Measurements from ENCODE around the gene CD28. TPM values are rescaled to one million over a fixed set of nuclear protein-coding genes. Genes with fewer than 3 reads are reported as not detected.

The CD28 gene
- total RNA-seq, 3 donors from 2014 or later (not counting 1 experiment from before 2014, with no cell fraction given), result 0.54 to 3.5 (median 3.3) TPM

DNA sequence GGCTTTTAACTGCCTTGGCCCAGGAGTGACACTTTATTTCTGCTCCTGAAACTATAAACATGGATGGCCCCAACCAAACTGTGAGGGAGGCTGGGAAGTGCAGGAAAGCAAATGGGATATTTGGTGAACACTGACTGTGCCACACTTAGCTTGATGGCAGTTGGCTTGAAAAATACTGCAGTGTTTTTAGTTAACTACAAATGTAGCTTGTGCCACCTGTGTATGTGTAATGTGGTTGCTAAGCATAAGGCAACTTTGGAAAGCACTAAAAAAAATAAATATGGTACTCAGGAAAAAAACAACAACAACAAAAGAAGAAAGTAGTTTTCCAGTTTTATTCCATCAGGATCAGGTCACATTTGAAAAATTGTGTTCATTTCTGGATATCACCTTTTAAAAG is 73.8 kb downstream of the CD28 start:
- TF ChIP-seq, protein P1, sequence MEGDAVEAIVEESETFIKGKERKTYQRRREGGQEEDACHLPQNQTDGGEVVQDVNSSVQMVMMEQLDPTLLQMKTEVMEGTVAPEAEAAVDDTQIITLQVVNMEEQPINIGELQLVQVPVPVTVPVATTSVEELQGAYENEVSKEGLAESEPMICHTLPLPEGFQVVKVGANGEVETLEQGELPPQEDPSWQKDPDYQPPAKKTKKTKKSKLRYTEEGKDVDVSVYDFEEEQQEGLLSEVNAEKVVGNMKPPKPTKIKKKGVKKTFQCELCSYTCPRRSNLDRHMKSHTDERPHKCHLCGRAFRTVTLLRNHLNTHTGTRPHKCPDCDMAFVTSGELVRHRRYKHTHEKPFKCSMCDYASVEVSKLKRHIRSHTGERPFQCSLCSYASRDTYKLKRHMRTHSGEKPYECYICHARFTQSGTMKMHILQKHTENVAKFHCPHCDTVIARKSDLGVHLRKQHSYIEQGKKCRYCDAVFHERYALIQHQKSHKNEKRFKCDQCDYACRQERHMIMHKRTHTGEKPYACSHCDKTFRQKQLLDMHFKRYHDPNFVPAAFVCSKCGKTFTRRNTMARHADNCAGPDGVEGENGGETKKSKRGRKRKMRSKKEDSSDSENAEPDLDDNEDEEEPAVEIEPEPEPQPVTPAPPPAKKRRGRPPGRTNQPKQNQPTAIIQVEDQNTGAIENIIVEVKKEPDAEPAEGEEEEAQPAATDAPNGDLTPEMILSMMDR (IDR thresholded peaks at IDR 0.05), result no peak
- Mint-ChIP-seq H3K36me3 (no peaks in the 10 kb centered on the region), H3K4me3 (no peak overlapping the region), H3K9me3 (no peaks in the 10 kb centered on the region), H3K27me3 (ENCODE audit: low read depth in 2 of 2) (peaks cover 5 to 11% of the 10 kb centered on the region in 2 donors), H3K4me1 (peaks cover 26 to 27% of the 10 kb centered on the region in 2 donors), H3K27ac (peak overlapping the region in 1 of 2 donors; percentile 49)
- Histone ChIP-seq H3K4me3 (ENCODE audit: low read length) (no peak overlapping the region), H3K27me3 (ENCODE audit: control insufficient read depth, insufficient read depth, low read length) (no peaks in the 10 kb centered on the region), H3K4me1 (ENCODE audit: control insufficient read depth, insufficient read depth, low read length) (peaks cover 21% of the 10 kb centered on the region), H3K9me3 (ENCODE audit: control insufficient read depth, insufficient read depth, low read length) (no peaks in the 10 kb centered on the region), H3K27ac (ENCODE audit: low read length) (no peak overlapping the region), H3K36me3 (ENCODE audit: control insufficient read depth, insufficient read depth, low read length) (no peaks in the 10 kb centered on the region)
- DNase-seq, result no peak
- intact Hi-C loops (cut with micrococcal nuclease), result loop anchor here (5.0 kb wide), 1 partner anchor 73 kb away; the partner anchor contains the start of gene CD28
- no peak for ATAC-seq

DNA sequence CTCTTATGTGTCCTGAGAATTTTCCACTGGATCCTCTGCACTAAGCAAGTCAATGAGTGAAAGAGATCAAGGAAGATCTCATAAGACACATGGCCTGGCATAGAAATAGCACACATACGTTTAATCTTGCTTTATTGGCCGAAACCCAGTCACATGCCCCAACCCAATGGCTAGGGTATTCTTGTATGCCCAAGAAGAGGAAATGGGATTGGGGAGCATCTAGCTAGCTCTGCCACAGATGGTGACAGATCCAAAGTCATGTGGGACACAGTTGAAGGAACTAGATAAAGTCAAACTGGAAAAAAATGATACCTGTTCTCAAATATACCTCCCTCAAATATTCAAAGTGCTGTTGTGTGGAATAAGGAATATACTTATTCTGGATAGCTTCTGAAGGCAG is 74.7 kb downstream of the CD28 start:
- no peak overlapping the region for H3K27ac Mint-ChIP-seq
- no peak for ATAC-seq
- Histone ChIP-seq H3K36me3 (ENCODE audit: control insufficient read depth, insufficient read depth, low read length) (no peaks in the 10 kb centered on the region), H3K27ac (ENCODE audit: low read length) (no peak overlapping the region), H3K4me3 (ENCODE audit: low read length) (no peak overlapping the region), H3K9me3 (ENCODE audit: control insufficient read depth, insufficient read depth, low read length) (no peaks in the 10 kb centered on the region), H3K4me1 (ENCODE audit: control insufficient read depth, insufficient read depth, low read length) (peaks cover 21% of the 10 kb centered on the region), H3K27me3 (ENCODE audit: control insufficient read depth, insufficient read depth, low read length) (no peaks in the 10 kb centered on the region)
- no peaks in the 10 kb centered on the region for H3K36me3 Mint-ChIP-seq
- no peaks in the 10 kb centered on the region for H3K9me3 Mint-ChIP-seq
- peaks cover 26 to 27% of the 10 kb centered on the region in 2 donors for H3K4me1 Mint-ChIP-seq
- WGBS (ENCODE audit: insufficient coverage), result 81% methylated on average over 2 of the region's 2 CpGs
- intact Hi-C loops (cut with micrococcal nuclease), result loop anchor here (5.0 kb wide), 1 partner anchor 74 kb away; the partner anchor contains the start of gene CD28
- TF ChIP-seq, protein P1 (IDR thresholded peaks at IDR 0.05), result no peak
- peaks cover 0 to 2% of the 10 kb centered on the region in 2 donors for H3K27me3 Mint-ChIP-seq (ENCODE audit: low read depth in 2 of 2)
- H3K4me3 Mint-ChIP-seq, result no peak overlapping the region
- no peak for DNase-seq

DNA sequence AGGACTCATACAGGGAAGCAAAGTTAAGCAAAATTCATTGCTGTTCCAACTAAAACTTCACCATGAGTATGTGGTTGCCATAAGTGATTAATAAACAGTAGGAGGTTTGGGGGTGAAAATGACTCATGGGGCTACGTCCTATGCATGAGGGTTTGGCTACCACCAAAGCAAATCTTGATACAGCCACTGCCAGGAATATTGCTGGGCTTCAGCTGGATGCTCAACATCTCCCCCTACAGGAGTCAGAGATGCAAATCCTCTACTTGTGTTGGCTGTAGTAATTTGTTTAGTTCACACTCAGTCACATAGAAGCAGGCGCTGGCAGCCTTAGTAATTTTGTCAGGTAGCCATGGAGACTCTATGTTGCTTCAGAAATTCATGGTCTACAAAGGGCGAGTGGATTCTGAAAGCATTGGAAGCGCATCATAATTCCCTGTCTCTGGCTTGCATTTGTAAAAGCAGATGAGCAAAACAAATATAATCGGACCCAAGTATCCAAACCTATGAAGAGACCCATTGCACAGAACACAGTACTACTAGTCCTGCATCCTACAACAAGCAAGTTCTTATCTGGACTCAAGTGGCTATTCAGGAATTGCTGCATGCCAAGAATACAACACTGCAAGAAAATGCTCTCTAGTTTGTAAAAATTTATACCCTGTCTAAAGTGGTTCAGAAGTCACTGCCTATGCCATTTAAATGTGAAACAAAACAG is 76.0 kb downstream of the CD28 start:
- no peak overlapping the region for H3K4me3 ChIP-seq (ENCODE audit: low read length)
- ATAC-seq, result peak; percentile 55 to 86 (median 77)
- H3K27ac ChIP-seq (ENCODE audit: low read length), result no peak overlapping the region
- H3K27me3 Mint-ChIP-seq (ENCODE audit: low read depth in 2 of 2), result no peaks in the 10 kb centered on the region
- H3K9me3 ChIP-seq (ENCODE audit: control insufficient read depth, insufficient read depth, low read length), result no peaks in the 10 kb centered on the region
- 65% methylated on average over 5 of the region's 5 CpGs for WGBS (ENCODE audit: insufficient coverage)
- peak overlapping the region in 1 of 2 donors; percentile 76 for H3K27ac Mint-ChIP-seq
- H3K4me1 ChIP-seq (ENCODE audit: control insufficient read depth, insufficient read depth, low read length), result peaks cover 21% of the 10 kb centered on the region
- no peak overlapping the region for H3K4me3 Mint-ChIP-seq
- peaks cover 26 to 27% of the 10 kb centered on the region in 2 donors for H3K4me1 Mint-ChIP-seq
- no peaks in the 10 kb centered on the region for H3K27me3 ChIP-seq (ENCODE audit: control insufficient read depth, insufficient read depth, low read length)
- no peaks in the 10 kb centered on the region for H3K36me3 ChIP-seq (ENCODE audit: control insufficient read depth, insufficient read depth, low read length)
- TF ChIP-seq, protein P1 (IDR thresholded peaks at IDR 0.05), result peak; percentile 76
- no peaks in the 10 kb centered on the region for H3K9me3 Mint-ChIP-seq
- intact Hi-C loops (cut with micrococcal nuclease), result loop anchor here (1.0 to 5.0 kb wide), 2 partner anchors 29 to 75 kb away; partner anchors contain the start of gene CD28
- no peaks in the 10 kb centered on the region for H3K36me3 Mint-ChIP-seq
- DNase-seq, result peak in 1 of 2 donors; percentile 87

All from natural killer cell (primary cell).